ENCODE results near the gene GRIK4. TPM values are rescaled to one million over a fixed set of nuclear protein-coding genes. Genes with fewer than 3 reads are reported as not detected.

The GRIK4 gene
- total RNA-seq, 1 donor from 2014 or later, result under 0.01 TPM

- no peak for DNase-seq (ENCODE audit: low read depth in 2 of 2)
Observed at GRCh38 chr11:121033635-121034034, 522.1 kb downstream of the GRIK4 start.

GRCh38 chr11:121035169-121035755 is 523.7 kb downstream of the GRIK4 start:
- no peak for DNase-seq (ENCODE audit: low read depth in 2 of 2)

- DNase-seq (ENCODE audit: low read depth in 2 of 2), result no peak
Observed at GRCh38 chr11:121035780-121036179, 524.2 kb downstream of the GRIK4 start.

- DNase-seq (ENCODE audit: low read depth in 2 of 2), result no peak
Observed at GRCh38 chr11:121037016-121037415, 525.5 kb downstream of the GRIK4 start.

Other genes starting within 250 kb of the GRIK4 start
- 3.3 and 6.3 TPM in 2 replicates for gene TLCD5, start 186.4 kb upstream of the GRIK4 start, total RNA-seq
- 86.1 and 134 TPM in 2 replicates for gene ARHGEF12, start 175.3 kb upstream of the GRIK4 start, total RNA-seq

Measured in lung microvascular endothelial cell (primary cell).